ENCODE data around the gene ETFBKMT.
"Not testable (repeated sequence)": the region's sequence is repeated elsewhere in the genome, so short reads cannot be mapped to it uniquely, and the experiment has no call there.

ETFBKMT gene

GRCh38 chr12:31658471-31659086 is 909 bp upstream of the ETFBKMT start:
- DNase-seq, result no peak

- DNase-seq, result no peak
Observed at GRCh38 chr12:31662176-31662849, 2.8 kb downstream of the ETFBKMT start.

GRCh38 chr12:31663576-31663975 is 4.1 kb downstream of the ETFBKMT start:
- DNase-seq, result no peak

GRCh38 chr12:31664038-31664437 is 4.5 kb downstream of the ETFBKMT start:
- DNase-seq, result no peak

- no peak for DNase-seq
Observed at GRCh38 chr12:31669020-31669419, 9.5 kb downstream of the ETFBKMT start.

GRCh38 chr12:31669582-31669981 is 10.1 kb downstream of the ETFBKMT start:
- not testable (repeated sequence) for DNase-seq

- no peak for DNase-seq
Observed at GRCh38 chr12:31672521-31672920, 13.0 kb downstream of the ETFBKMT start.

GRCh38 chr12:31682136-31682962 is 22.9 kb downstream of the ETFBKMT start:
- peak; percentile 73 for DNase-seq

- DNase-seq, result no peak
Observed at GRCh38 chr12:31685801-31686200, 26.3 kb downstream of the ETFBKMT start.

GRCh38 chr12:31687101-31687527 is 27.6 kb downstream of the ETFBKMT start:
- DNase-seq, result no peak

- not testable (repeated sequence) for DNase-seq
Observed at GRCh38 chr12:31689921-31690320, 30.4 kb downstream of the ETFBKMT start.

GRCh38 chr12:31702047-31702446 is 42.6 kb downstream of the ETFBKMT start:
- DNase-seq, result no peak

GRCh38 chr12:31705621-31706020 is 46.1 kb downstream of the ETFBKMT start:
- DNase-seq, result no peak

- not testable (repeated sequence) for DNase-seq
Observed at GRCh38 chr12:31708118-31708517, 48.6 kb downstream of the ETFBKMT start.

GRCh38 chr12:31710021-31710818 is 50.7 kb downstream of the ETFBKMT start:
- no peak for DNase-seq

GRCh38 chr12:31712877-31713276 is 53.4 kb downstream of the ETFBKMT start:
- no peak for DNase-seq

- no peak for DNase-seq
Observed at GRCh38 chr12:31714406-31715271, 55.2 kb downstream of the ETFBKMT start.

GRCh38 chr12:31715283-31715825 is 55.9 kb downstream of the ETFBKMT start:
- DNase-seq, result no peak

GRCh38 chr12:31716998-31717397 is 57.5 kb downstream of the ETFBKMT start:
- DNase-seq, result not testable (repeated sequence)

GRCh38 chr12:31718542-31719198 is 59.2 kb downstream of the ETFBKMT start:
- not testable (repeated sequence) for DNase-seq

- no peak for DNase-seq
Observed at GRCh38 chr12:31722580-31722979, 63.1 kb downstream of the ETFBKMT start.
